Pancreas (tissue), 10 donors: ENCODE results near the gene GABRR1. TPM values are rescaled to one million over a fixed set of nuclear protein-coding genes. Genes with fewer than 3 reads are reported as not detected.

Experiments
- ATAC-seq, 4 donors: fragments of 200-7000 bp; cut with Tn5 transposase; one replicate each; pipeline versions ENCODE4 v1.8.0 to v1.9.1; 2020; ENCODE audit warnings: mild to moderate bottlenecking in 4 of 4, moderate library complexity in 4 of 4
- DNase-seq, 6 donors: peaks; one replicate each; pipeline ENCODE4 v3.0.0-alpha.2; 2020
- FAIRE-seq: peaks from 2 replicates; lab custom pipeline; 2012; peaks lifted over from hg19 to GRCh38; lab: Jason Lieb, UNC
- H3K27ac ChIP-seq, 4 donors: fragments of 200-600 bp; sonication (generic); 1 replicate in 3 of 4; 2 replicates in 1 of 4; pipeline versions ENCODE4 v1.5.0 to v1.8.0; 2020
- H3K27me3 ChIP-seq, 4 donors: fragments of 200-600 bp; one replicate each; pipeline ENCODE4 v1.8.0; 2021
- H3K36me3 ChIP-seq, 3 donors: fragments of 200-600 bp; sonication (generic) in 1 of 3; one replicate each; pipeline versions ENCODE4 v1.5.0 to v1.8.0; 2020 to 2021
- H3K4me1 ChIP-seq, 3 donors: fragments of 200-600 bp; one replicate each; pipeline ENCODE4 v1.8.0; 2021
- H3K4me3 ChIP-seq, 4 donors: fragments of 200-600 bp; sonication (generic) in 2 of 4; one replicate each; pipeline versions ENCODE4 v1.5.0 to v1.8.0; 2020 to 2021
- H3K9me3 ChIP-seq, 4 donors: fragments of 200-600 bp; one replicate each; pipeline ENCODE4 v1.8.0; 2021
- WGBS, 2 donors: extraction: QIAGEN DNeasy Blood & Tissue Kit; methylation state at CpG; one replicate each; pipeline ENCODE4 v1.1.7; 2013; 5-methylcytosine and 5-hydroxymethylcytosine counted together
- intact Hi-C, 3 donors: fragments of 100-400 bp; cut with DNase I; formaldehyde crosslinking; loops; one replicate each; pipeline versions ENCODE4 v1.11.1 to v1.14.2; 2022
- polyA plus RNA-seq, 2 donors: library from polyadenylated mRNA; stranded (reverse); fragments of 200-250 nt; gene quantifications; one replicate each; pipeline ENCODE4 v1.2.3, GENCODE V29; 2013
- total RNA-seq, 6 donors: library from RNA; stranded (reverse); fragmentation: NEBNext Ultra II Directional in 4 of 6; extraction: Animal tissue kit (Norgen Biotek cat#: 25700) in 4 of 6; gene quantifications; one replicate each; pipeline versions ENCODE4 v1.2.1 to v1.2.4, GENCODE V29; 2021 to 2023
- TF ChIP-seq, protein P1 (sequence below), 4 donors: fragments of 200-600 bp; sonication (generic) in 3 of 4; IDR thresholded peaks; one replicate each; pipeline versions ENCODE4 v1.5.0 to v1.8.0; 2021; ENCODE audit warnings: antibody characterized with exemption in 4 of 4
- donor health status: healthy with polysubstance abuse.
- donor health status: DM: no; HTN: no; CAD: no; lungs with moderate emphysema.
- donor health status: DM: no; HTN: no; CAD: no.
- donor health status: control.
- donor health status: control.
- donor health status: Bipolar disorder and iron deficiency.
- donor health status: DM: yes; HTN: yes; CAD: no.
- donor health status: DM: no; HTN: no; CAD: no.
- donor health status: DM: no; HTN: no; CAD: no.
- donor health status: DM: yes; HTN: yes; CAD: no.

GABRR1 gene
- total and polyA plus RNA-seq, 8 donors = 0.02 TPM; not detected in 7

DNA sequence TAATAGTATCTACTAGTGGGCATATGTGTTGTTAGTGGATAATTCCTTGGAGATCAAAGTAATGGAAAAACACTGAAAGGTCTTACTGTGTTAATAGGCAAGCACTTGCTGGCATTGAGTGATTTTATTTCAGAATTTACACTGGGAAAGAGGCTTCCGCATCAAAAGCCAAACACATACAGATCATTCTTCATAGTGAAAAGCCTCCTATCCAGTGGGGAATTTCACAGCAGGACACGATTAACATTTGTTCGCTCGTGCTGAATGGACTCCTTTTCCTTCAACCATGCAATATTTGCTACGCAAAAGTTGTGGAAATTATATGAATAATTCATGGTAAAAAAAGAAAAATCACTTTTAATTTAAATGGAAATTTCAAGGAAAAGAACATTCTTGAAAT lies 26.4 kb downstream of the GABRR1 start:
- FAIRE-seq (no peak), DNase-seq (no peak), ATAC-seq (no peak)
- Histone ChIP-seq H3K4me3 (no peak overlapping the region), H3K36me3 (no peaks in the 10 kb centered on the region), H3K9me3 (no peaks in the 10 kb centered on the region), H3K4me1 (no peaks in the 10 kb centered on the region), H3K27ac (no peak overlapping the region), H3K27me3 (no peaks in the 10 kb centered on the region)
- TF ChIP-seq, protein P1, sequence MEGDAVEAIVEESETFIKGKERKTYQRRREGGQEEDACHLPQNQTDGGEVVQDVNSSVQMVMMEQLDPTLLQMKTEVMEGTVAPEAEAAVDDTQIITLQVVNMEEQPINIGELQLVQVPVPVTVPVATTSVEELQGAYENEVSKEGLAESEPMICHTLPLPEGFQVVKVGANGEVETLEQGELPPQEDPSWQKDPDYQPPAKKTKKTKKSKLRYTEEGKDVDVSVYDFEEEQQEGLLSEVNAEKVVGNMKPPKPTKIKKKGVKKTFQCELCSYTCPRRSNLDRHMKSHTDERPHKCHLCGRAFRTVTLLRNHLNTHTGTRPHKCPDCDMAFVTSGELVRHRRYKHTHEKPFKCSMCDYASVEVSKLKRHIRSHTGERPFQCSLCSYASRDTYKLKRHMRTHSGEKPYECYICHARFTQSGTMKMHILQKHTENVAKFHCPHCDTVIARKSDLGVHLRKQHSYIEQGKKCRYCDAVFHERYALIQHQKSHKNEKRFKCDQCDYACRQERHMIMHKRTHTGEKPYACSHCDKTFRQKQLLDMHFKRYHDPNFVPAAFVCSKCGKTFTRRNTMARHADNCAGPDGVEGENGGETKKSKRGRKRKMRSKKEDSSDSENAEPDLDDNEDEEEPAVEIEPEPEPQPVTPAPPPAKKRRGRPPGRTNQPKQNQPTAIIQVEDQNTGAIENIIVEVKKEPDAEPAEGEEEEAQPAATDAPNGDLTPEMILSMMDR (IDR thresholded peaks at IDR 0.05) = no peak
- intact Hi-C loops = no loop called here
- 87 to 89% methylated on average over 5 of the region's 5 CpGs for WGBS, 2 donors

DNA sequence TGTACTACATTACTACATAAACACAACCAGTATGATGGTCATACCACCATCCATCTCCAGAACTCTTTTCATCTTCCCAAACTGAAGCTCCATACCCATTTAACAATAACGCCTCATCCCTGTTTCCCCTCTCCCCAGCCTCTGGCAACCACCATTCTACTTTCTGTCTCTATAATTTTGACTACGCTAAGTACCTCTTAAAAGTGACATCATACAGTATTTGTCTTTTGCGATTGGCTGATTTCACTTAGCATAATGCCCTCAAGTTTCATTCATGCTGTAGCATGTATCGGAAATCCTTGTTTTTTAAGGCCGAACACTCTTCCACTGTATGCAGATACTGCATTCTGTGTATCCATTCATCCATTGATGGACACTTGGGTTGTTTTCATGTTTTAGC lies 29.7 kb downstream of the GABRR1 start:
- ATAC-seq = no peak
- Histone ChIP-seq H3K4me1 (no peaks in the 10 kb centered on the region), H3K27me3 (no peaks in the 10 kb centered on the region), H3K27ac (no peak overlapping the region), H3K4me3 (no peak overlapping the region), H3K9me3 (no peaks in the 10 kb centered on the region), H3K36me3 (no peaks in the 10 kb centered on the region)
- WGBS, 2 donors = 90 to 96% methylated on average over 5 of the region's 5 CpGs
- TF ChIP-seq, protein P1 (IDR thresholded peaks at IDR 0.05) = no peak
- DNase-seq = no peak
- intact Hi-C loops = no loop called here
- no peak for FAIRE-seq

DNA sequence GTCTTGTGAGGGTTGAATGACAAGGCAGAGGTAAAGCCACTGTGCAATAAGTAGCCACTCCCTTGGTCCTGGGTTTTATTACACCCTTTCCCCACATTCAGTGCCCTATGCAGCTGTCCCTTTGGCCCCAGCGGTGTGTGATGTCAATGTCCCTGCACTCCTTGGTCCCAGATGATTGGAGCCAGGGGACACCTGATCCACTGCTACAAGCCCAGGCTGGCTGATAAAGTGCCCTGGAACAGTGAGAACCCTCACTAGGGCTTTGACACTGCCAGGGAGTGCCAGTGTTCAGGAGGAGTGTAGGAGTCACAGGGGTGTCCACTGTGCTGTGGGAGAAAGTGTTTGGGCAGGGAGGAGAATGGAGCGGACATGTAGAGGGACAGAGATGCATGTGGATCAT lies 30.4 kb downstream of the GABRR1 start:
- 94 to 99% methylated on average over 2 of the region's 2 CpGs for WGBS, 2 donors
- FAIRE-seq (no peak), DNase-seq (no peak), ATAC-seq (no peak)
- intact Hi-C loops = no loop called here
- Histone ChIP-seq H3K27ac (no peak overlapping the region), H3K4me1 (no peaks in the 10 kb centered on the region), H3K27me3 (no peaks in the 10 kb centered on the region), H3K36me3 (no peaks in the 10 kb centered on the region), H3K4me3 (no peak overlapping the region), H3K9me3 (no peaks in the 10 kb centered on the region)
- TF ChIP-seq, protein P1 (IDR thresholded peaks at IDR 0.05) = no peak

DNA sequence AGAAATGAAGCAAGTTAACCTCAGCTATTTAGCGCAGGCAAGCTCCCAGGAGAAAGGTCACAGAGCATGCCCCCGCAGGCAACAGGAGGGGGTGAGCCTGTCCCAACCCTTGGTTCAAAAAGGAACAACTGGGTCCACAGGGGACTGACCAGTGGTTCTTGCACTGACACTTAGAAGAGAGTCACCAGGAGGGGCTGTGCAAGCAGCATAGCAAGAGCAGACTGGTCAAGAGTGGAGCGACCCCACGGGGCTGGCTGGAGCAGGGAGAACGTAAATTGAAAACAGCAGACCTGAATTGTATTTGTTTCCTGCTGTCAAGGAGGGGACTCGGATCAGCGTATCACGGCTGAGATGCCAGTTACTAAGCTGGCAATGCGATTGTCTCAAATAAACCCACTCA lies 32.8 kb downstream of the GABRR1 start:
- Histone ChIP-seq H3K27ac (no peak overlapping the region), H3K27me3 (no peaks in the 10 kb centered on the region), H3K4me3 (no peak overlapping the region), H3K4me1 (no peaks in the 10 kb centered on the region), H3K36me3 (no peaks in the 10 kb centered on the region), H3K9me3 (no peaks in the 10 kb centered on the region)
- TF ChIP-seq, protein P1 (IDR thresholded peaks at IDR 0.05) = no peak
- WGBS, 2 donors = 87 to 89% methylated on average over 8 to 9 of the region's 9 CpGs
- intact Hi-C loops = no loop called here
- ATAC-seq (no peak), DNase-seq (no peak), FAIRE-seq (no peak)

DNA sequence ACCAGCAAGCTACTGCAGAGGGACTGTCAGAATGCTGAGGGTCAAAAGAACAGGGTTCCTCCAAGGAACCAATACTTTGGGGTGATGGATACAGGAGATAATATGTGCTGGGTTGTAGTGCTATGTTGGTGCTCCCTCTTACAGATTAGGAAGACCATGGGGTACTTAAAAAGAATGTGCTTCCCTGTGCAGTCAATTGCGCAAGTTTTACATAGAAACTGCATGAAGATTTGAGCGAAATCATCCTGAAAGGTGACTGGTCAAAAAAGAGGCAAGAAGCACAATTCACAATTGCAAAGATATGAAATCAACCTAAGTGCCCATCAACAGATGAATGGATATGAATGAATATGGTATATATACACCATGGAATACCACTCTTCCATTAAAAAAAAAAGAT lies 33.9 kb downstream of the GABRR1 start:
- no peaks in the 10 kb centered on the region for H3K4me1 ChIP-seq
- no peaks in the 10 kb centered on the region for H3K27me3 ChIP-seq
- DNase-seq = no peak
- FAIRE-seq = no peak
- WGBS, 2 donors = 47 to 48% methylated on average over 2 of the region's 2 CpGs
- H3K9me3 ChIP-seq = no peaks in the 10 kb centered on the region
- no peak overlapping the region for H3K27ac ChIP-seq
- intact Hi-C loops = no loop called here
- no peak for ATAC-seq
- TF ChIP-seq, protein P1 (IDR thresholded peaks at IDR 0.05) = no peak
- H3K4me3 ChIP-seq = no peak overlapping the region
- H3K36me3 ChIP-seq = no peaks in the 10 kb centered on the region
